GM15510 (cell line): ENCODE data around the gene MACC1.

ENCODE experiments used
- POLR2A ChIP-seq: IDR thresholded peaks from 3 replicates; pipeline ENCODE4 v1.6.1; 2011; ENCODE audit warnings: borderline replicate concordance; ENCODE audit not compliant: insufficient read length; ENCODE audit errors: extremely low read depth

The MACC1 gene

GRCh38 chr7:20220921-20221547 lies 3.9 kb upstream of the MACC1 start:
- no peak for TF ChIP-seq POLR2A

DNA sequence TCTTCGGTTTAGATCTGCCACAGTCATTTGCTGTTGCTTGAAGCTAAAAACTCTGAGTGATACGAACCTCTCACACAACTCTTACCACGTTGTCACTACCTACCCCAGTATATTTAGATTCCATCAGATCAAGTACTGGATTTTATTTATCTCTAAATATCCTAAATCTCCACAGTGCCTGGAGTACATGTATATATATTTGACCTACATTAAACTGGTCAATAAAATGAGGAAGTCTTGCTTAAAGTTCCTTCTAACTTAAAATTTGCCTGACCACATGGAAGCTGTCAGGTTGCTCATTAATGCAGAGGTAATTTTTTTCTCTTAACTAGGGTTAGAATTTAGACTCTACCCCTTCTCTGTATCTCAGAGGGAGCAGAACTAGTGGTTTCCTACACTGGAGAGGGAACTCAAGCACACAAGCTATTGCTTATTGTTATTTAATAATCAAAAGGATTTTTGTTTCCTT lies 3.1 kb upstream of the MACC1 start:
- TF ChIP-seq POLR2A, result no peak

DNA sequence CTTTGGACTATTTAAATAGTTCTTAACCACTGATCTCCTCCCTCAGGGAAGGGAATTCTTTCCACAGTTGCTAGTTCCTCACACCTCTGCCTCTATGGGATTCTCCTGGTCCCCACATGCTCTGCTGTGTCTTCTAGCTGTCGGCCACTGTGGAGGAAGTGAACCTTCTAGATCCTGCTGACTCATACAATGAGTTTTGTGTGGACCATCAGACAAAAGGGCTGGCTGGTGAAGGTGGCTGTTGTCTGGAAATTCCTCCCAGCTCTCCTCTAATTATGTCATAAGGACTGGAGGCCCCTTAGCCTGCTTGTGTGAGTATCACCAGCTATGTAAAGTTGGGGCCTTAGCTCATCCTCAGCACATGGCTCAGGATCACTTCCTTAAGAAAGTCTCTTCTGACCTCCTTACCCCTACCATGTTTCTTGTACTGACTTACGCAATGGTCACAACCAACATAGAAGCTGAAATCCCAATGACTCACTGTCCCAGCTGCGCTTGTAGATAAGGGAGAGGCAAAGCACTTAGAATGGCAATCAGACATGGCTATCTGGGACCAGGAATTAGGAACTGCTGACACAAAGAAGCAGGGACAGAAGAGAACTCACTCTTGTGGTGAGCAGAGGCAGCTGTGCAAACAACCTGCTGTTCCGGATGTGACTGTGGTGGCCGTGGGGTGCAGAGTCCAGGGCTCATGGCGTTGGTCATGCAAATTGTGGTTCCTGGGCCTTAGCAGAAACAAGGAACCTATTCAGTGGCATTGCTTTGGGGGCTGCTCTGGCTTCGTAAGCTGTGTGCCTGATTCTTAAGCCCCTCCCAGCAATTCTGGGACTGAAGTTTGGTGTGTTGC lies 2.5 kb upstream of the MACC1 start:
- peak; percentile 68 for TF ChIP-seq POLR2A

DNA sequence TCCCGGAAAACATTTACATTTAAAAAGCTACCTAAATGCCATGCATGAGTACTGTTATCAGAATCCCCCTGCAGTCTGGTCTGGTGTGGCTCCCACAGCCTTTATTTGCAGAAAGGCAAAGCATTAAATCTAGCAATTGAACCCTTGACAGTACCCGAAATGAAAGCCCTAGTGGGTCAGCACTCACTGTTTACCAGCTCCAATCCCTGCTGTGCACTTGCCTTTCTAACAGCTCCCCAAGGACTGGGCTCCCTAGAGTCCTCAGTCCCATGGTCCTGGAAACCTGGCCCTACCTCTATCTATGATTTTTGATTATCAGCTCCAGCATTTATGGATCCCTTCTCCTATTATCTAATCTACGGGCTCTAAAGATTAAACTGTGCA lies 1.9 kb upstream of the MACC1 start:
- TF ChIP-seq POLR2A, result no peak

- TF ChIP-seq POLR2A, result no peak
Measured at GRCh38 chr7:20218279-20218678, 1.1 kb upstream of the MACC1 start.

GRCh38 chr7:20216406-20217036 lies 663 bp downstream of the MACC1 start:
- no peak for TF ChIP-seq POLR2A

GRCh38 chr7:20214921-20215669 lies 2.1 kb downstream of the MACC1 start:
- TF ChIP-seq POLR2A, result no peak

GRCh38 chr7:20214132-20214531 lies 3.1 kb downstream of the MACC1 start:
- TF ChIP-seq POLR2A, result no peak

DNA sequence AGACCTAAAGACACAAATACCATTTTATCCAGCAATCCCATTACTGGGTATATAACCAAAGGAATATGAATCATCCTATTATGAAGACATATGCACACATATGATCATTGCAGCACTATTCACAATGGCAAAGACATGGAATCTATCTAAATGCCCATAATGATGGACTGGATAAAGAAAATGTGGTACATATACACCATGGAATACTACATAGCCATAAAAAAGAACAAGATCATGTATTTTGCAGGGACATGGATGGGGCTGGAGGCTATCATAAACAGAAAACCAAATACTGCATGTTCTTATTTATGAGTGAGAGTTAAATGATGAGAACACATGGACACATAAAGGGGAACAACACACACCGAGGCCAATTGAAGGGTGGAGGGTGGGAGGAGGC lies 3.8 kb downstream of the MACC1 start:
- no peak for TF ChIP-seq POLR2A

GRCh38 chr7:20211376-20211775 lies 5.8 kb downstream of the MACC1 start:
- no peak for TF ChIP-seq POLR2A

- no peak for TF ChIP-seq POLR2A
Measured at GRCh38 chr7:20208651-20209307, 8.4 kb downstream of the MACC1 start.

DNA sequence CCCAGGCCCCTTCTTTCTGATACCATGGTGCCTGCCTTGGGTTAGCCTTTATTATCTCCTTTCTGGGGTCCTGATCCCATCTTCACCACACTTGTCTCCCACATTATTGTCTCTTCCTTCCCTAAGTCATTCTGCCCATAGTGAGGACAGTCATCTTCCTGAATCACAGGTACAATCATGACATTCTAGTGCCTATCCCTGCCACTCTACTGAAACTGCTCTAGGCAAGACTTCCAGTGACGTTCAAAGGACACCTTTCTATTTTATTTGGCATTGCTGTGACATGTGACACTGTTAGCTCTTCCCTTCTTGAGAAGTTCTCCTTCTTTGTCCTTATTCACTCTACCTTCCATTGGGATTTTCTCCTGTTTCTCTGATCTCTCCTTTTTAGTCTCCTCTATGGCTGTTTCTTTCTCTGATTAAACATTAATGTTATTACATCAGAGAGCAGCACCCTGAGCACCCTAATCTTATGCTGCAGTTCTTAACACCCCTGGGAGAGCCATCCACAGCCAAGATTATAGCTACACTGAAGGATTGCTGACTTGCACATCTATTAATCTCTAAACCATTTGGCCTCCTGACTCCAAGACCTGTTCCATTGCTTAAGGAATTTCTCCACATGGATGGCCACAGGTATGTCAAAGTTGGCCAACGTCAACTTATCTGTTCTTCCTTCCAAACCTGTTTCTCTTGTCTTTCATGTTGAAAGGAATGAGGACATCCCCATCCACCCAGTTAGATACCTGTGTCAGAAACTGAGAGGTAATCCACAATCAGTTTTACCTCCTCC lies 10.9 kb downstream of the MACC1 start:
- TF ChIP-seq POLR2A, result no peak

DNA sequence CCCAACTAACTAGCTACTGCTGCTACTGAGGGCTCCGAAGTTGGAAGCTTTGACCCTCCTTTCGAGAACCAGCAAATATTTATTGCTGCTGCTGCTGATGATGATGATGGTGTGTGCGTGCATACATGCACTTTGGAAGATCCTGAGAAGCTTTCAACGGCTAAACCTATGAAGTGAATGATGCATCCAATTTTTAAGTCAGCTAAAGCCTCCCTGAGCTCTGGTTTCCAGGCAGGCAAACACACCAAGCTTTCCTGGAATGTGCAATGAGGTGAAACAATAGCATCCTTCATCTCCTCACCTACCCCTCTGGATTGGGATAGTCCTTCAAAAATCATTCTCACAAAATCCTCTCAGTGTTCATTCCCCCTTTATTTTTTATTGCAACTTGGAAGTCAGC lies 13.9 kb downstream of the MACC1 start:
- TF ChIP-seq POLR2A, result no peak

DNA sequence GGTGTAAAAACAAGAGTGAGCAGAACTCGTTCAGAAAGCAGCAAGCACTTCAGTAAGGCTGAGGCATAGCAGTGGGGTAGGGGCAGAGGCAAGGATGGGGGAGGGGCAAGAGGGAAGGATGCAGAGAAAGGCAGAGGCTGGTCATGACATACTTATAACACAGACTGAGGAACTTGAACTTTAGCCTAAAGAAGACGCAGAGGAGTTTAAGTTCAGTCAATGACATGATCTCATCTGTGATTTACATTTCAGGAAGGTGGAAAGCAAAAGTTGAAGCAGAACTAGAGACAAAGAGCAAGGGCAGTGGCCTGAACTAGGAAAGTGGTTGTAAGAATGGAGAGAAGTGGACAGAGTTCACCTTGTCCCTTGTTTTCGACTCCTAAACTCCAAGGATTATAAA lies 15.8 kb downstream of the MACC1 start:
- TF ChIP-seq POLR2A, result no peak
